Measurements from ENCODE around the gene LAMC2. TPM values are rescaled to one million over a fixed set of nuclear protein-coding genes. Genes with fewer than 3 reads are reported as not detected.

The LAMC2 gene
- total and polyA plus RNA-seq, 2 experiments from 2014 or later = 1.9 to 2.7 TPM

- Histone ChIP-seq H3K4me2 (ENCODE audit: unreplicated experiment) (peak overlapping the region; percentile 53), H4K20me1 (ENCODE audit: insufficient read depth) (no peaks in the 10 kb centered on the region), H3K9me3 (ENCODE audit: low read depth) (no peaks in the 10 kb centered on the region), H3K36me3 (ENCODE audit: low read depth) (no peaks in the 10 kb centered on the region), H3K4me1 (ENCODE audit: insufficient read depth) (peaks cover 42% of the 10 kb centered on the region), H3K27ac (peak overlapping the region; percentile 65), H2AFZ (no peak overlapping the region), H3K9ac (no peak overlapping the region), H3F3A (ENCODE audit: insufficient read depth) (peaks cover 35% of the 10 kb centered on the region), H3K27me3 (replicated peaks; ENCODE audit: insufficient read depth) (no peaks in the 10 kb centered on the region), H3K79me2 (ENCODE audit: insufficient read depth) (no peaks in the 10 kb centered on the region), H3K4me3 (no peak overlapping the region), H3K9me2 (ENCODE audit: insufficient read depth) (no peaks in the 10 kb centered on the region)
- TF ChIP-seq EZH2phosphoT487 (IDR thresholded peaks at IDR 0.05; ENCODE audit: insufficient read depth, low read depth) (no peak), EZH2 (IDR thresholded peaks at IDR 0.05; ENCODE audit: insufficient read depth, poor library complexity, severe bottlenecking) (no peak)
- in situ Hi-C loops (cut with MboI) = no loop called here
- 88 to 91% methylated on average over 1 of the region's 1 CpG for WGBS, 2 experiments (ENCODE audit: low coverage in 1 of 2, low lambda C conversion rate in 2 of 2, missing lambda C conversion rate in 2 of 2)
- DNase-seq = peak; percentile 64
These were observed 21.7 kb upstream of the LAMC2 start for GRCh38 chr1:183164340-183164739.

GRCh38 chr1:183164963-183165362 is 21.1 kb upstream of the LAMC2 start:
- no peaks in the 10 kb centered on the region for H3K79me2 ChIP-seq (ENCODE audit: insufficient read depth)
- in situ Hi-C loops (cut with MboI) = no loop called here
- no peak overlapping the region for H2AFZ ChIP-seq
- WGBS, 2 experiments (ENCODE audit: low coverage in 1 of 2, low lambda C conversion rate in 2 of 2, missing lambda C conversion rate in 2 of 2) = 83% methylated on average over 4 of the region's 4 CpGs
- no peak overlapping the region; the same call in 1 of the 2 replicates for H3K27ac ChIP-seq
- H3K4me3 ChIP-seq = no peak overlapping the region
- H3F3A ChIP-seq (ENCODE audit: insufficient read depth) = peaks cover 35% of the 10 kb centered on the region
- TF ChIP-seq EZH2 (IDR thresholded peaks at IDR 0.05; ENCODE audit: insufficient read depth, poor library complexity, severe bottlenecking) (no peak), EZH2phosphoT487 (IDR thresholded peaks at IDR 0.05; ENCODE audit: insufficient read depth, low read depth) (no peak)
- peaks cover 42% of the 10 kb centered on the region for H3K4me1 ChIP-seq (ENCODE audit: insufficient read depth)
- no peak overlapping the region for H3K4me2 ChIP-seq (ENCODE audit: unreplicated experiment)
- H3K9ac ChIP-seq = no peak overlapping the region
- H3K27me3 ChIP-seq (replicated peaks; ENCODE audit: insufficient read depth) = no peaks in the 10 kb centered on the region
- no peaks in the 10 kb centered on the region for H3K9me2 ChIP-seq (ENCODE audit: insufficient read depth)
- DNase-seq = no peak
- H3K36me3 ChIP-seq (ENCODE audit: low read depth) = no peaks in the 10 kb centered on the region
- no peaks in the 10 kb centered on the region for H3K9me3 ChIP-seq (ENCODE audit: low read depth)
- no peaks in the 10 kb centered on the region for H4K20me1 ChIP-seq (ENCODE audit: insufficient read depth)

GRCh38 chr1:183165456-183165855 is 20.6 kb upstream of the LAMC2 start:
- Histone ChIP-seq H3F3A (ENCODE audit: insufficient read depth) (peaks cover 35% of the 10 kb centered on the region), H3K4me3 (no peak overlapping the region), H3K9ac (no peak overlapping the region), H3K4me1 (ENCODE audit: insufficient read depth) (peaks cover 42% of the 10 kb centered on the region), H3K27me3 (replicated peaks; ENCODE audit: insufficient read depth) (no peaks in the 10 kb centered on the region), H3K79me2 (ENCODE audit: insufficient read depth) (no peaks in the 10 kb centered on the region), H3K4me2 (ENCODE audit: unreplicated experiment) (no peak overlapping the region), H3K9me3 (ENCODE audit: low read depth) (no peaks in the 10 kb centered on the region), H3K36me3 (ENCODE audit: low read depth) (no peaks in the 10 kb centered on the region), H3K27ac (no peak overlapping the region), H2AFZ (no peak overlapping the region), H4K20me1 (ENCODE audit: insufficient read depth) (no peaks in the 10 kb centered on the region), H3K9me2 (ENCODE audit: insufficient read depth) (no peaks in the 10 kb centered on the region)
- no peak for DNase-seq
- TF ChIP-seq EZH2 (IDR thresholded peaks at IDR 0.05; ENCODE audit: insufficient read depth, poor library complexity, severe bottlenecking) = no peak
- TF ChIP-seq EZH2phosphoT487 (IDR thresholded peaks at IDR 0.05; ENCODE audit: insufficient read depth, low read depth) = no peak
- in situ Hi-C loops (cut with MboI) = no loop called here
- 96% methylated on average over 2 of the region's 2 CpGs for WGBS, 2 experiments (ENCODE audit: low coverage in 1 of 2, low lambda C conversion rate in 2 of 2, missing lambda C conversion rate in 2 of 2)

GRCh38 chr1:183166454-183166853 is 19.6 kb upstream of the LAMC2 start:
- 92 to 98% methylated on average over 2 of the region's 2 CpGs for WGBS, 2 experiments (ENCODE audit: low coverage in 1 of 2, low lambda C conversion rate in 2 of 2, missing lambda C conversion rate in 2 of 2)
- Histone ChIP-seq H3K4me3 (no peak overlapping the region), H3K9me2 (ENCODE audit: insufficient read depth) (no peaks in the 10 kb centered on the region), H3K4me2 (ENCODE audit: unreplicated experiment) (no peak overlapping the region), H3K9me3 (ENCODE audit: low read depth) (no peaks in the 10 kb centered on the region), H3K36me3 (ENCODE audit: low read depth) (no peaks in the 10 kb centered on the region), H2AFZ (no peak overlapping the region), H3K9ac (no peak overlapping the region), H3F3A (ENCODE audit: insufficient read depth) (peaks cover 35% of the 10 kb centered on the region), H3K4me1 (ENCODE audit: insufficient read depth) (peaks cover 36% of the 10 kb centered on the region), H3K79me2 (ENCODE audit: insufficient read depth) (no peaks in the 10 kb centered on the region), H3K27ac (no peak overlapping the region), H3K27me3 (replicated peaks; ENCODE audit: insufficient read depth) (no peaks in the 10 kb centered on the region), H4K20me1 (ENCODE audit: insufficient read depth) (no peaks in the 10 kb centered on the region)
- no peak for TF ChIP-seq EZH2 (IDR thresholded peaks at IDR 0.05; ENCODE audit: insufficient read depth, poor library complexity, severe bottlenecking)
- no peak for TF ChIP-seq EZH2phosphoT487 (IDR thresholded peaks at IDR 0.05; ENCODE audit: insufficient read depth, low read depth)
- in situ Hi-C loops (cut with MboI) = no loop called here
- DNase-seq = no peak

GRCh38 chr1:183167676-183168075 is 18.4 kb upstream of the LAMC2 start:
- Histone ChIP-seq H3K27me3 (replicated peaks; ENCODE audit: insufficient read depth) (no peaks in the 10 kb centered on the region), H3K9me2 (ENCODE audit: insufficient read depth) (no peaks in the 10 kb centered on the region), H2AFZ (no peak overlapping the region), H3K4me1 (ENCODE audit: insufficient read depth) (peaks cover 27% of the 10 kb centered on the region), H3K4me3 (no peak overlapping the region), H3K9me3 (ENCODE audit: low read depth) (no peaks in the 10 kb centered on the region), H4K20me1 (ENCODE audit: insufficient read depth) (no peaks in the 10 kb centered on the region), H3K9ac (no peak overlapping the region), H3K4me2 (ENCODE audit: unreplicated experiment) (no peak overlapping the region), H3K36me3 (ENCODE audit: low read depth) (no peaks in the 10 kb centered on the region), H3K79me2 (ENCODE audit: insufficient read depth) (no peaks in the 10 kb centered on the region), H3K27ac (no peak overlapping the region), H3F3A (ENCODE audit: insufficient read depth) (peaks cover 24% of the 10 kb centered on the region)
- no peak for TF ChIP-seq EZH2 (IDR thresholded peaks at IDR 0.05; ENCODE audit: insufficient read depth, poor library complexity, severe bottlenecking)
- TF ChIP-seq EZH2phosphoT487 (IDR thresholded peaks at IDR 0.05; ENCODE audit: insufficient read depth, low read depth) = no peak
- no peak for DNase-seq
- in situ Hi-C loops (cut with MboI) = no loop called here
- WGBS, 2 experiments (ENCODE audit: low coverage in 1 of 2, low lambda C conversion rate in 2 of 2, missing lambda C conversion rate in 2 of 2) = 95 to 96% methylated on average over 1 of the region's 1 CpG
